Measurements from ENCODE around the gene NRSN2.
"Not testable (repeated sequence)": the region's sequence is repeated elsewhere in the genome, so short reads cannot be mapped to it uniquely, and the experiment has no call there.

NRSN2 gene

GRCh38 chr20:328027-328974, 18.6 kb upstream of the NRSN2 start:
- DNase-seq (ENCODE audit: low read depth in 1 of 2, low spot score in 1 of 2): no peak
- in situ Hi-C loops (cut with HindIII; ENCODE audit: low pct_unique_long_range_greater_than_20kb, low sequenced_read_pairs): no loop called here
- TF ChIP-seq JUND (IDR thresholded peaks at IDR 0.05; ENCODE audit: low read depth): no peak

GRCh38 chr20:328975-329695, 17.8 kb upstream of the NRSN2 start:
- in situ Hi-C loops (cut with HindIII; ENCODE audit: low pct_unique_long_range_greater_than_20kb, low sequenced_read_pairs): no loop called here
- no peak for DNase-seq (ENCODE audit: low read depth in 1 of 2, low spot score in 1 of 2)
- TF ChIP-seq JUND (IDR thresholded peaks at IDR 0.05; ENCODE audit: low read depth): no peak

DNA sequence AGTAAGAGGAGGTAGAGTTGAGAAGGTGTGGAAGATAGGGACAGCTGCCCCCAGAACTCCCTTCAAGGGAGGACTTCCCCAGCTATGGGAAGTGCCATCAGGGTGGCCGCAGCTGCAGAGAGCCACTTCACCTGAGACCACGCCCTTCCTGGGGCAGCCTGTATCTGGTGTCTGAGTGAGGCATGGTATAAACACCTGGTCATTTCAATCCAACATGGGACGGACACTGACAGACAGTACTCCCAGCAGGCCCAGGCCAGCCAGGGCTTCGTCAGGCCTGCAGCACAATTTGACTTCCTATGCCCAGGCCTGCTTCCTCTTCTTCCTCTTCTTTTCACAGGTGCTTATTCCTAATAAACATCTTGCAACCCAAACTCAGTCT, 17.1 kb upstream of the NRSN2 start:
- DNase-seq (ENCODE audit: low read depth in 1 of 2, low spot score in 1 of 2): no peak
- TF ChIP-seq JUND (IDR thresholded peaks at IDR 0.05; ENCODE audit: low read depth): no peak
- in situ Hi-C loops (cut with HindIII; ENCODE audit: low pct_unique_long_range_greater_than_20kb, low sequenced_read_pairs): no loop called here

DNA sequence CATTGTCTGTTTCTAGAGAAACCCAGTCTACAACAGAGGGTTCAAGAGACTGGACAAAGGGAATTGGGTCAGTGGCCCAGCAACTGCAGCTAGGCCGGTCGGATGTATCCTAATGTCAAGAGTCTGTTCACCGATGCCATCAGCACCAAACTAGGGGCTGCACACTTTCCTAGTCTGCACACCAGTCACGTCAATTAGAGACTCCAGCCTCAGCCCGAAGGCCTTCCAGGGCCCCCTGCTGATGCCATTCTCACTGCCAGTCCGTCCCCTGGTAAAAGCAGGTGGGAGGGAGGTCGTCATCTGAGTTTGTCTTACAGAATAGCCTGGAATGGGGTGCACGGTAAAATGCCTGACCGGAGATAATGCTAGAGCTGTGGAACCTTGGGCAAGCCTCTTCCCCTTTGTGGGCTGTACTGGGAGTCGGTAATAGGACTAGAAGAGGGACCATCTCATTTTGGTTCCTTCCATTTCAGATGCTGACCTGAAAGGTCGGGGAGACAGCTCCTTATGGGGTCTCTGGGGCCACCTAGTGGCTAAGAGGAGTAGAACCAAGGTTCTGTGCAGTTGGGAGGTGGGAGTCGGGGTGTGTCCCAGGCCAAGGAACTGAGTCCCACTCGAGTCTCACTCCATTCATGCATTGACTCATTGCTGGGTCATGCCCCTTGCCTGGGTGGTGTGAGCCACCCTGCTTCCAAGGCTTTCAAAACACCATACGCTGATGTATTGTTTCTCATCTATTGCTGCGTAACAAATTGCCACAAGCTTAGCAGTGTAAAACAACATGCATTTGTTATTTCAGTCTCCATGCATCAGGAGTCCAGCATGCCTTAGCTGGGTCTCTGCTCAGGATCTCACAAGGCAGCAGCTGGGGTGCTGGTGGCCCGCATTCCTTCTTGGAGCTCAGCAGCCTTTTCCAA, 16.4 kb upstream of the NRSN2 start:
- in situ Hi-C loops (cut with HindIII; ENCODE audit: low pct_unique_long_range_greater_than_20kb, low sequenced_read_pairs): no loop called here
- peak in 1 of 2 experiments; percentile 74 for DNase-seq (ENCODE audit: low read depth in 1 of 2, low spot score in 1 of 2)
- TF ChIP-seq JUND (IDR thresholded peaks at IDR 0.05; ENCODE audit: low read depth): no peak

GRCh38 chr20:334578-334977, 12.3 kb upstream of the NRSN2 start:
- TF ChIP-seq JUND (IDR thresholded peaks at IDR 0.05; ENCODE audit: low read depth): no peak
- in situ Hi-C loops (cut with HindIII; ENCODE audit: low pct_unique_long_range_greater_than_20kb, low sequenced_read_pairs): no loop called here
- DNase-seq (ENCODE audit: low read depth in 1 of 2, low spot score in 1 of 2): no peak

GRCh38 chr20:336040-336439, 10.9 kb upstream of the NRSN2 start:
- in situ Hi-C loops (cut with HindIII; ENCODE audit: low pct_unique_long_range_greater_than_20kb, low sequenced_read_pairs); DNase-seq (ENCODE audit: low read depth in 1 of 2, low spot score in 1 of 2): not testable (repeated sequence)

DNA sequence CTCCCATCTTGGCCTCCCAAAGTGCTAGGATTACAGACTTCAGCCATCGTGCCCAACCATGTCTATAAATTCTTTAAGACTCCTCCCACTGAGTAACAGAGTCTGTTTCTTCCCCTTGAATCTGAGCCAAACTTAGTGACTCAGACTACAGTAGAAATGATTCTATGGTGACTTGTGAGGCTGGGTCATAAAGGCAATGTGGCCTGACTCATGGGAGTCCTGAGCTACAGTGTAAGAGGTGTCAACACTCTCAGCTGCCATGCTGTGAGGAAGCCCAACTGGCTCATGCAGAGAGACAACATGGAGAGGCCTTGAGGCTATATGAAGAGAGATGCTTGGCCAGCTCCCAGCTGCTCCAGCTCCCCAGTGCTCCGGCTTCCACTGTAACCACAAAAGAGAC, 5.2 kb upstream of the NRSN2 start:
- DNase-seq (ENCODE audit: low read depth in 1 of 2, low spot score in 1 of 2): peak in 1 of 2 experiments; percentile 84
- no peak for TF ChIP-seq JUND (IDR thresholded peaks at IDR 0.05; ENCODE audit: low read depth)
- in situ Hi-C loops (cut with HindIII; ENCODE audit: low pct_unique_long_range_greater_than_20kb, low sequenced_read_pairs): no loop called here

DNA sequence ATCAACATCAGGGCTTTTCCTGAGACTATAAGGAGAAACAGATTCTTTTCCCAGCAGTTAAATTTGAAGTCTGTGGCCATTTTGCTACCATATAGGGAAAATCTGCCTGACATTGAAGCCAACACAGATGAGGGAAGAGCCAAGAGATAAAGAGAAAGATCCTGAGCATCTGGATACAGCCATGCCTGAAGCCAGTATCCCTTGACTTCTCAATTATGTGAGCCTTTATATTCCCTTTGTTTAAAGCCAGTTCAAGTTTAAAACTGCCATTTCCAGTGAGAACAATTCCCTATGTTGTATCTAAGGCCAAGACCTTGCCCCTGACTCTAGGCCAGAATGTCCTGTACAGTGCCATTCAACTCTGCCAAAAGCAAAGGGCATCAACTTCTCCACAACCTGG, 3.8 kb upstream of the NRSN2 start:
- DNase-seq (ENCODE audit: low read depth in 1 of 2, low spot score in 1 of 2): no peak
- in situ Hi-C loops (cut with HindIII; ENCODE audit: low pct_unique_long_range_greater_than_20kb, low sequenced_read_pairs): no loop called here
- TF ChIP-seq JUND (IDR thresholded peaks at IDR 0.05; ENCODE audit: low read depth): no peak

- in situ Hi-C loops (cut with HindIII; ENCODE audit: low pct_unique_long_range_greater_than_20kb, low sequenced_read_pairs): no loop called here
- DNase-seq (ENCODE audit: low read depth in 1 of 2, low spot score in 1 of 2): no peak
- no peak for TF ChIP-seq JUND (IDR thresholded peaks at IDR 0.05; ENCODE audit: low read depth)
Measured at GRCh38 chr20:346033-346639, 775 bp upstream of the NRSN2 start.

DNA sequence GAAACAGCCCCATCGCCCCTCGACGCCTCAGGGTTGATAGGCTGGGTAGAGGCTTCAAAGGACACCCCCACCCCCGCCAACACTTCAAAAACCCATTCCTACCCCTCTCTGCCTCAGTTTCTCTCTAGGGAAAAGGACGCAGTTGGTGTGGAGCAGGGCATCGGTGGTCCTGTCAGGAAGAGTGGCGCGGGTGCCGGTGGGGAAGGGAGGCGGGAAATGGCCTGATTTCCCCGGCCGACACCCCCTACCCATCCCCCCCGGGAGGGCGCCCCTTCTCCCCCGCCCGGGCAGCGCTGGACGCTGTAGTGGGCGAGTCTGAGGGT, 367 bp downstream of the NRSN2 start:
- no peak for TF ChIP-seq JUND (IDR thresholded peaks at IDR 0.05; ENCODE audit: low read depth)
- no peak for DNase-seq (ENCODE audit: low read depth in 1 of 2, low spot score in 1 of 2)
- in situ Hi-C loops (cut with HindIII; ENCODE audit: low pct_unique_long_range_greater_than_20kb, low sequenced_read_pairs): no loop called here

- TF ChIP-seq JUND (IDR thresholded peaks at IDR 0.05; ENCODE audit: low read depth): no peak
- peak; percentile 87 to 97 for DNase-seq (ENCODE audit: low read depth in 1 of 2, low spot score in 1 of 2)
- in situ Hi-C loops (cut with HindIII; ENCODE audit: low pct_unique_long_range_greater_than_20kb, low sequenced_read_pairs): no loop called here
Measured at GRCh38 chr20:347640-348484, 951 bp downstream of the NRSN2 start.

All from T47D (cell line).